Natural killer cell (primary cell): ENCODE measurements around the gene QRFP. TPM values are rescaled to one million over a fixed set of nuclear protein-coding genes. Genes with fewer than 3 reads are reported as not detected.

Experiments used
- ATAC-seq, 3 donors: fragments of 150-1000 bp in 2 of 3; fragments of 200-7000 bp in 1 of 3; cut with Tn5 transposase; 1 replicate in 1 of 3; 2 replicates in 2 of 3; pipeline ENCODE4 v1.10.0; 2021; ENCODE audit warnings: mild to moderate bottlenecking in 2 of 3, moderate library complexity in 2 of 3
- DNase-seq, 2 donors: peaks; one replicate each; pipeline versions ENCODE4 v3.0.0 to v3.0.0-alpha.2; 2013 to 2021; ENCODE audit warnings: mixed read lengths in 1 of 2
- H3K27ac ChIP-seq: one replicate; pipeline ENCODE4 v1.5.1; 2013; ENCODE audit warnings: mild to moderate bottlenecking, low read length
- H3K27me3 ChIP-seq: one replicate; pipeline ENCODE4 v1.6.1; 2013; ENCODE audit warnings: low read length; ENCODE audit not compliant: control insufficient read depth, insufficient read depth
- H3K36me3 ChIP-seq: one replicate; pipeline ENCODE4 v1.6.1; 2013; ENCODE audit warnings: low read length; ENCODE audit not compliant: control insufficient read depth, insufficient read depth
- H3K4me1 ChIP-seq: one replicate; pipeline ENCODE4 v1.6.1; 2013; ENCODE audit warnings: low read length; ENCODE audit not compliant: control insufficient read depth, insufficient read depth
- H3K4me3 ChIP-seq: one replicate; pipeline ENCODE4 v1.5.1; 2013; ENCODE audit warnings: low read length
- H3K9me3 ChIP-seq: one replicate; pipeline ENCODE4 v1.6.1; 2013; ENCODE audit warnings: low read length; ENCODE audit not compliant: control insufficient read depth, insufficient read depth
- H3K27ac Mint-ChIP-seq, 2 donors: one replicate each; pipeline ENCODE4 v1.8.0; 2022; ENCODE audit warnings: mild to moderate bottlenecking in 2 of 2, mixed read lengths in 2 of 2, moderate library complexity in 1 of 2
- H3K27me3 Mint-ChIP-seq, 2 donors: one replicate each; pipeline ENCODE4 v1.8.0; 2022; ENCODE audit warnings: low read depth in 2 of 2, mixed read lengths in 2 of 2
- H3K36me3 Mint-ChIP-seq: one replicate; pipeline ENCODE4 v1.8.0; 2022; ENCODE audit warnings: mixed read lengths
- H3K4me1 Mint-ChIP-seq, 2 donors: one replicate each; pipeline ENCODE4 v1.8.0; 2022; ENCODE audit warnings: mixed read lengths in 2 of 2
- H3K4me3 Mint-ChIP-seq: one replicate; pipeline ENCODE4 v1.8.0; 2022; ENCODE audit warnings: mild to moderate bottlenecking, moderate library complexity, mixed read lengths
- H3K9me3 Mint-ChIP-seq, 2 donors: one replicate each; pipeline ENCODE4 v1.8.0; 2022; ENCODE audit warnings: mixed read lengths in 2 of 2
- WGBS: methylation state at CpG from one replicate; pipeline ENCODE4 v1.1.7; 2013; ENCODE audit warnings: missing lambda C conversion rate; ENCODE audit not compliant: insufficient coverage; 5-methylcytosine and 5-hydroxymethylcytosine counted together
- intact Hi-C: fragments of 100-400 bp; cut with micrococcal nuclease; formaldehyde crosslinking; loops from one replicate; pipeline ENCODE4 v1.14.2; 2022
- total RNA-seq, 4 donors: library from RNA; stranded (reverse); fragments of 120-200 nt in 1 of 4; gene quantifications; one replicate each; pipeline versions ENCODE4 v1.2.3 to v1.2.4, GENCODE V29; 2013 to 2022
- TF ChIP-seq, protein P1 (sequence below): fragments of 200-600 bp; IDR thresholded peaks from one replicate; pipeline ENCODE4 v1.8.0; 2022; ENCODE audit warnings: antibody characterized with exemption

The QRFP gene
- total RNA-seq, 3 donors from 2014 or later (not counting 1 experiment from before 2014, with no cell fraction given) = not detected

DNA sequence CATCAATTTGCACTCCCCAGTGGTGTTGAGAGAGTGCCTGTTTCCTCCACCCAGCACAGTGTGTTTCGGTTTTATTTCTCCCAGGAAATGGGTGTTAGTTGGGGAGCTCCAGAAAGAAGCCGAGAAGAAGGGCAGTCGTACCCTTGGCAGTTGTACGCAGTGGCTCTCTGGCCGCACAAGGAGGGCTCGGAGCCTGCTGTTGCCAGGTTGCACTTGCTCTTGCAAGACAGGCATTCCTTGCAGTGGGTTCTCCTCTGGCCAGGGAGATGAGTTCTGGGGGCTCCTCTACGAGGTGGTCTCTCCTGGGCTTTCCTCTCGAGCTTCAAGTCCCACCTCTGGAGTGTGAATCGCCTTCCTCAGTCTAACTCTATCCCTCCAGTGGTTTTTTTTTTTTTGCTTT, 29.1 kb downstream of the QRFP start:
- intact Hi-C loops = loop anchor here (10.0 kb wide), 1 partner anchor 403 kb away; no protein-coding TSS in a partner anchor

DNA sequence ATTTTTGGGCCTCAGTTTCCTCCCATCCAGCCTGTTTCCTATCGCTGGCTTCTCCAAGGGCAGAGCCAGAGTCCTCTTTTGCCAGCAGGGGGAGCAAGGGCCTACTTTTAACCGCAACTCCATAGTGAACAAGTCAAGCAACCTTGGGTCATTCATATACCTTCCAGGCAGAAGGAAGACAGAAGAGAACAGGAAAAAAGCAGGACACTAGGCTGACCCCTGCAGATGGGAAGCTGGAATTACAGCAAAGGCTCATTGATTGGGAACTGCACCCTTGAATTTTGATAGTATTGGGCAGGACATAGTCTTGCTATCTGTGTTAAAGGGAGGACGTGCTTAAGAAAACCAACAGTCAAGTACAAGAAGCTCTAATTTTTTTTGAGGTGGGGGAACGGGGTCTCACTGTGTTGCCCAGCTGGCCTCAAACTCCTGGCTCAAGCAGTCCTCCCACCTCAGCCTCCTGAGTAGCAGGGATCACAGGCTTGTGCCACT, 30.1 kb downstream of the QRFP start:
- H3K27me3 ChIP-seq = no peaks in the 10 kb centered on the region
- intact Hi-C loops = loop anchor here (1.0 to 10.0 kb wide), 2 partner anchors 95 to 402 kb away; no protein-coding TSS in a partner anchor
- no peak overlapping the region for H3K4me3 Mint-ChIP-seq
- H3K4me1 ChIP-seq = no peaks in the 10 kb centered on the region
- no peak overlapping the region for H3K27ac ChIP-seq
- H3K4me3 ChIP-seq = no peak overlapping the region
- TF ChIP-seq, protein P1, sequence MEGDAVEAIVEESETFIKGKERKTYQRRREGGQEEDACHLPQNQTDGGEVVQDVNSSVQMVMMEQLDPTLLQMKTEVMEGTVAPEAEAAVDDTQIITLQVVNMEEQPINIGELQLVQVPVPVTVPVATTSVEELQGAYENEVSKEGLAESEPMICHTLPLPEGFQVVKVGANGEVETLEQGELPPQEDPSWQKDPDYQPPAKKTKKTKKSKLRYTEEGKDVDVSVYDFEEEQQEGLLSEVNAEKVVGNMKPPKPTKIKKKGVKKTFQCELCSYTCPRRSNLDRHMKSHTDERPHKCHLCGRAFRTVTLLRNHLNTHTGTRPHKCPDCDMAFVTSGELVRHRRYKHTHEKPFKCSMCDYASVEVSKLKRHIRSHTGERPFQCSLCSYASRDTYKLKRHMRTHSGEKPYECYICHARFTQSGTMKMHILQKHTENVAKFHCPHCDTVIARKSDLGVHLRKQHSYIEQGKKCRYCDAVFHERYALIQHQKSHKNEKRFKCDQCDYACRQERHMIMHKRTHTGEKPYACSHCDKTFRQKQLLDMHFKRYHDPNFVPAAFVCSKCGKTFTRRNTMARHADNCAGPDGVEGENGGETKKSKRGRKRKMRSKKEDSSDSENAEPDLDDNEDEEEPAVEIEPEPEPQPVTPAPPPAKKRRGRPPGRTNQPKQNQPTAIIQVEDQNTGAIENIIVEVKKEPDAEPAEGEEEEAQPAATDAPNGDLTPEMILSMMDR = peak; percentile 57
- H3K9me3 ChIP-seq = no peaks in the 10 kb centered on the region
- H3K27ac Mint-ChIP-seq = peak overlapping the region in 1 of 2 donors; percentile 13
- H3K9me3 Mint-ChIP-seq = no peaks in the 10 kb centered on the region
- peaks cover 7 to 15% of the 10 kb centered on the region in 2 donors for H3K4me1 Mint-ChIP-seq
- ATAC-seq (peak; percentile 42 to 69 (median 44)), DNase-seq (peak in 1 of 2 donors; percentile 70)
- no peaks in the 10 kb centered on the region for H3K36me3 ChIP-seq
- H3K36me3 Mint-ChIP-seq = no peaks in the 10 kb centered on the region
- no peaks in the 10 kb centered on the region for H3K27me3 Mint-ChIP-seq
- WGBS = 62% methylated on average over 4 of the region's 4 CpGs

More for the DNA sequence above, 29.1 kb downstream of the QRFP start:
- 94% methylated on average over 8 of the region's 9 CpGs for WGBS
- no peak overlapping the region for H3K27ac ChIP-seq
- Mint-ChIP-seq H3K4me3 (no peak overlapping the region), H3K9me3 (no peaks in the 10 kb centered on the region), H3K27me3 (no peaks in the 10 kb centered on the region), H3K4me1 (peaks cover 5 to 7% of the 10 kb centered on the region in 2 donors), H3K27ac (no peak overlapping the region), H3K36me3 (no peaks in the 10 kb centered on the region)
- TF ChIP-seq, protein P1 = no peak
- no peaks in the 10 kb centered on the region for H3K4me1 ChIP-seq
- peaks cover 7% of the 10 kb centered on the region for H3K36me3 ChIP-seq
- no peak for ATAC-seq
- H3K4me3 ChIP-seq = no peak overlapping the region
- DNase-seq = no peak
- H3K9me3 ChIP-seq = no peaks in the 10 kb centered on the region
- no peaks in the 10 kb centered on the region for H3K27me3 ChIP-seq

DNA sequence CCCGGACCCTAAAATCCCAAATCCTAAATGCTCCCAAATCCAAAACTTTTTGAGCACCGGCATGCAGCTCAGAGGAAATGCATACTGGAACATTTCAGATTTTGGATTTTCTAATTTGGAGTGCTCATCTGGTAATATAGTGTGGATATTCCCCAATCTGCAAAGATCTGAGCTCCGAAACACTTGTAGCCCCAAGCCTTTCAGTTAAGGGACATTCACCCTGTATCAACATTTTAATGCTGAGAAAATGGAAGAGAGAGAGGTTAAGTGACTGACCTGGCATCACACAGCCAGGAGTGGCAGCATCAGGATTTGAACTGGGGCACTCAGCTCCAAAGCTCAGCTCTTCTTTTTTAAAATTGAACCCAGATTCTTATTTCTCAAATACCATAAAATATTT, 30.7 kb downstream of the QRFP start:
- no peaks in the 10 kb centered on the region for H3K9me3 Mint-ChIP-seq
- H3K27ac Mint-ChIP-seq = peak overlapping the region in 1 of 2 donors; percentile 13
- 100% methylated on average over 3 of the region's 3 CpGs for WGBS
- TF ChIP-seq, protein P1 = no peak
- H3K4me3 Mint-ChIP-seq = no peak overlapping the region
- H3K27me3 Mint-ChIP-seq = no peaks in the 10 kb centered on the region
- Histone ChIP-seq H3K9me3 (no peaks in the 10 kb centered on the region), H3K36me3 (no peaks in the 10 kb centered on the region), H3K27me3 (no peaks in the 10 kb centered on the region), H3K4me3 (no peak overlapping the region), H3K4me1 (no peaks in the 10 kb centered on the region), H3K27ac (no peak overlapping the region)
- peaks cover 7 to 16% of the 10 kb centered on the region in 2 donors for H3K4me1 Mint-ChIP-seq
- ATAC-seq (no peak), DNase-seq (no peak)
- intact Hi-C loops = loop anchor here (1.0 to 10.0 kb wide), 2 partner anchors 95 to 401 kb away; no protein-coding TSS in a partner anchor
- H3K36me3 Mint-ChIP-seq = no peaks in the 10 kb centered on the region

DNA sequence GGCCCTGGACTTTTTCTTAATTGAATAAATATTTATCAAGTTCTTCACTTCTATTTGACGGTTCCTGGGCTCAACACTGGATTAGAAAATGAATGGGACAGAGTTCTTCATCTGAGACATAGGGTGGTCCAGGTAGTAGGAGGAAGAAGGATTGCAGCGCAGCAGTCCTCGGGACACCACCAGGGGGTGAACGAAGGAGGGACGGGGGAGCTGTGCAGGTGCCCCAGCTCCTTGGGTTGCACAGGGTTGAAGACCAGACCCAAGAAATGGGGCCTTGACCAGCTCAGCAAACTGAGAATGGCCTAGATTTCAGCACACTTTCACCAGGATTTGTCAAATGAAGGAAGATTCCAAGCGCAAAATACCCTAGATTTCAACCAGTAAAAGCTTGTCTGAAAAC, 32.1 kb downstream of the QRFP start:
- H3K4me3 ChIP-seq = no peak overlapping the region
- Mint-ChIP-seq H3K4me1 (peaks cover 7 to 16% of the 10 kb centered on the region in 2 donors), H3K36me3 (no peaks in the 10 kb centered on the region), H3K27ac (no peak overlapping the region), H3K9me3 (no peaks in the 10 kb centered on the region), H3K27me3 (no peaks in the 10 kb centered on the region), H3K4me3 (no peak overlapping the region)
- intact Hi-C loops = loop anchor here (10.0 kb wide), 1 partner anchor 400 kb away; no protein-coding TSS in a partner anchor
- H3K27me3 ChIP-seq = no peaks in the 10 kb centered on the region
- WGBS = 92% methylated on average over 6 of the region's 6 CpGs
- ATAC-seq (no peak), DNase-seq (no peak)
- TF ChIP-seq, protein P1 = no peak
- H3K4me1 ChIP-seq = no peaks in the 10 kb centered on the region
- H3K9me3 ChIP-seq = no peaks in the 10 kb centered on the region
- no peak overlapping the region for H3K27ac ChIP-seq
- H3K36me3 ChIP-seq = no peaks in the 10 kb centered on the region
